ENCODE data around the gene TBC1D25.
A peak's percentile ranks its signal among the peaks of the same experiment; 100 is the strongest.
"Not testable (repeated sequence)": the region's sequence is repeated elsewhere in the genome, so short reads cannot be mapped to it uniquely, and the experiment has no call there.

TBC1D25 gene

GRCh38 chrX:48523682-48524081 lies 15.8 kb upstream of the TBC1D25 start:
- no peak for TF ChIP-seq EZH2phosphoT487 (conservative IDR thresholded peaks at IDR 0.05; ENCODE audit: low read length)
- no peak for TF ChIP-seq CTCF (IDR thresholded peaks at IDR 0.05; ENCODE audit: insufficient read depth, low read length, poor library complexity, severe bottlenecking)
- Histone ChIP-seq H3K36me3 (ENCODE audit: low read length) (0 out of 2 replicates have a peak, but pooled peaks cover 5% of the 10 kb centered on the region), H3K27me3 (ENCODE audit: low read length) (no peaks in the 10 kb centered on the region), H3K27ac (ENCODE audit: low read depth, low read length) (no peak overlapping the region), H2AFZ (ENCODE audit: low read depth, low read length, severe bottlenecking) (no peak overlapping the region), H3K9me2 (replicated peaks; ENCODE audit: insufficient read depth, low read length) (no peaks in the 10 kb centered on the region), H3K4me3 (ENCODE audit: insufficient read depth, low read length, poor library complexity, severe bottlenecking) (no peak overlapping the region), H3K4me2 (ENCODE audit: low read depth, low read length, poor library complexity, severe bottlenecking) (peak overlapping the region; percentile 10), H4K20me1 (ENCODE audit: low read depth, low read length) (no peaks in the 10 kb centered on the region), H3K79me2 (ENCODE audit: insufficient read depth, low read length) (peaks cover 27% of the 10 kb centered on the region), H3K9me3 (ENCODE audit: insufficient read depth, low read length) (no peaks in the 10 kb centered on the region), H3F3A (ENCODE audit: insufficient read depth) (peaks cover 11% of the 10 kb centered on the region; the same call in 1 of the 2 replicates), H3K9ac (ENCODE audit: low read length) (no peak overlapping the region)

DNA sequence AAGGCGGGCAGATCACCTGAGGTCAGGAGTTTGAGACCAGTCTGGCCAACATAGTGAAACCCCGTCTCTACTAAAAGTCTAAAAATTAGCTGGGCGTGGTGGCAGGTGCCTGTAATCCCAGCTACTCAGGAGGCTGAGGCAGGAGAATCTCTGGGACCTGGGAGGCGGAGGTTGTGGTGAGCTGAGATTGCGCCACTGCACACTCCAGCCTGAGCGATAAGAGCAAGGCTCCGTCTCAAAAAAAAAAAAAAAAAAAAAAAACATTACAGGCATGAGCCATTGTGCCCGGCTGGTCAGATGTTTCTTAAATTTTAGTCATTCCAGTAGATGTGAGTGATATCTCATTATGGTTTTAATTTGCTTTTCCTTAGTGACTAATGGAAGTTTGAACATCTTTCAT lies 13.7 kb upstream of the TBC1D25 start:
- not testable (repeated sequence) for H3K27me3 ChIP-seq (ENCODE audit: low read length); H3K4me3 ChIP-seq (ENCODE audit: insufficient read depth, low read length, poor library complexity, severe bottlenecking); H3F3A ChIP-seq (ENCODE audit: insufficient read depth); H3K36me3 ChIP-seq (ENCODE audit: low read length); H3K9me2 ChIP-seq (replicated peaks; ENCODE audit: insufficient read depth, low read length); H3K27ac ChIP-seq (ENCODE audit: low read depth, low read length); H4K20me1 ChIP-seq (ENCODE audit: low read depth, low read length); H2AFZ ChIP-seq (ENCODE audit: low read depth, low read length, severe bottlenecking); H3K9ac ChIP-seq (ENCODE audit: low read length); H3K4me2 ChIP-seq (ENCODE audit: low read depth, low read length, poor library complexity, severe bottlenecking); H3K9me3 ChIP-seq (ENCODE audit: insufficient read depth, low read length)
- H3K79me2 ChIP-seq (ENCODE audit: insufficient read depth, low read length): peaks cover 27% of the 10 kb centered on the region

- no peaks in the 10 kb centered on the region for H3K79me2 ChIP-seq (ENCODE audit: insufficient read depth, low read length)
- TF ChIP-seq EZH2phosphoT487 (conservative IDR thresholded peaks at IDR 0.05; ENCODE audit: low read length): no peak
- TF ChIP-seq CTCF (IDR thresholded peaks at IDR 0.05; ENCODE audit: insufficient read depth, low read length, poor library complexity, severe bottlenecking): no peak
- H3K27me3 ChIP-seq (ENCODE audit: low read length): no peaks in the 10 kb centered on the region
- H3K9ac ChIP-seq (ENCODE audit: low read length): no peak overlapping the region
- no peak overlapping the region for H2AFZ ChIP-seq (ENCODE audit: low read depth, low read length, severe bottlenecking)
- 0 out of 2 replicates have a peak, but pooled peaks cover 3% of the 10 kb centered on the region for H3F3A ChIP-seq (ENCODE audit: insufficient read depth)
- no peaks in the 10 kb centered on the region for H4K20me1 ChIP-seq (ENCODE audit: low read depth, low read length)
- no peak overlapping the region for H3K27ac ChIP-seq (ENCODE audit: low read depth, low read length)
- H3K9me3 ChIP-seq (ENCODE audit: insufficient read depth, low read length): no peaks in the 10 kb centered on the region
- no peak overlapping the region for H3K4me3 ChIP-seq (ENCODE audit: insufficient read depth, low read length, poor library complexity, severe bottlenecking)
- H3K9me2 ChIP-seq (replicated peaks; ENCODE audit: insufficient read depth, low read length): no peaks in the 10 kb centered on the region
- no peak overlapping the region for H3K4me2 ChIP-seq (ENCODE audit: low read depth, low read length, poor library complexity, severe bottlenecking)
- no peaks in the 10 kb centered on the region for H3K36me3 ChIP-seq (ENCODE audit: low read length)
Observed at GRCh38 chrX:48530736-48531135, 8.8 kb upstream of the TBC1D25 start.

DNA sequence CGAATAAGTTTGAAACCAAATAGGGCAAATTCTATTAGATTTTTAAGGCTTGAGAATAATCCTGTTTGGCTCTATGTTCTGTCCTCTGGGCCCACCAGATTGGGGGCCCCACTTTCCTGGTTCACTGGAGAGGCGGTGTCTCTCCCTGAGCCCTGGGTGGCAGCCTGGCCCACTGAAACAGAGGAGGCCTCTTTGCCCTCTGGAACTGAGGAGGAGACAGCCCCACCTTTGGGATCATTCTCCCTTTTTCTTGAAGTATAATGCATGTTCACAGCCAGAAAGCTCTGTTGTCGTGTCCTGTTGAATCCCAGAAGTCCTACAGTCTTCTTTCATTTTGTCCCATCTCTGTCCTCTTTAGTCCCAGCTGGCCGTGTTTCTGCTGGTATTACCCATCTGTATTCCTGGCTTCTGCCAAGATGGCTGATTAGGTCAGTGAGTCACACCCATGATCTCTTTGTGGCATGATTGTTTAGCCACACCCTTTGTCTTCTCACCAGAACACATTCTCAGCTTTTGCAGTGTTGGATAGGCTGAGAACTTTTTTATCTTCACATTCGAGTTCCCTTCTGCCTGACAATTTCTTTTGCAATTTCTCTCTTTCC lies 8.1 kb upstream of the TBC1D25 start:
- H2AFZ ChIP-seq (ENCODE audit: low read depth, low read length, severe bottlenecking): no peak overlapping the region
- 0 out of 2 replicates have a peak, but pooled peaks cover 3% of the 10 kb centered on the region for H3F3A ChIP-seq (ENCODE audit: insufficient read depth)
- no peaks in the 10 kb centered on the region for H3K9me3 ChIP-seq (ENCODE audit: insufficient read depth, low read length)
- H3K27me3 ChIP-seq (ENCODE audit: low read length): no peaks in the 10 kb centered on the region
- no peak overlapping the region for H3K4me3 ChIP-seq (ENCODE audit: insufficient read depth, low read length, poor library complexity, severe bottlenecking)
- H3K27ac ChIP-seq (ENCODE audit: low read depth, low read length): no peak overlapping the region
- H4K20me1 ChIP-seq (ENCODE audit: low read depth, low read length): no peaks in the 10 kb centered on the region
- no peaks in the 10 kb centered on the region for H3K36me3 ChIP-seq (ENCODE audit: low read length)
- no peaks in the 10 kb centered on the region for H3K79me2 ChIP-seq (ENCODE audit: insufficient read depth, low read length)
- H3K9me2 ChIP-seq (replicated peaks; ENCODE audit: insufficient read depth, low read length): no peaks in the 10 kb centered on the region
- no peak for TF ChIP-seq CTCF (IDR thresholded peaks at IDR 0.05; ENCODE audit: insufficient read depth, low read length, poor library complexity, severe bottlenecking)
- no peak for TF ChIP-seq EZH2phosphoT487 (conservative IDR thresholded peaks at IDR 0.05; ENCODE audit: low read length)
- no peak overlapping the region for H3K9ac ChIP-seq (ENCODE audit: low read length)
- H3K4me2 ChIP-seq (ENCODE audit: low read depth, low read length, poor library complexity, severe bottlenecking): no peak overlapping the region

Measured in SU-DHL-6 (cell line).